ENCODE results near the gene SLC12A5.

Gene SLC12A5

GRCh38 chr20:46043556-46043955, 14.5 kb downstream of the SLC12A5 start:
- no peak for DNase-seq
- Histone ChIP-seq H3K36me3 (no peaks in the 10 kb centered on the region), H3K4me3 (ENCODE audit: low read depth, low read length) (no peak overlapping the region), H3K4me1 (no peaks in the 10 kb centered on the region), H3K27me3 (no peaks in the 10 kb centered on the region), H3K9me3 (no peaks in the 10 kb centered on the region)
- TF ChIP-seq CTCF (IDR thresholded peaks at IDR 0.05; ENCODE audit: low read depth, low read length) = no peak

- Histone ChIP-seq H3K36me3 (no peaks in the 10 kb centered on the region), H3K4me3 (ENCODE audit: low read depth, low read length) (no peak overlapping the region), H3K27me3 (no peaks in the 10 kb centered on the region), H3K9me3 (no peaks in the 10 kb centered on the region), H3K4me1 (no peaks in the 10 kb centered on the region)
- no peak for TF ChIP-seq CTCF (IDR thresholded peaks at IDR 0.05; ENCODE audit: low read depth, low read length)
- no peak for DNase-seq
Measured at GRCh38 chr20:46044896-46045295, 15.9 kb downstream of the SLC12A5 start.

- no peak for DNase-seq
- H3K4me3 ChIP-seq (ENCODE audit: low read depth, low read length) = no peak overlapping the region
- H3K36me3 ChIP-seq = no peaks in the 10 kb centered on the region
- no peaks in the 10 kb centered on the region for H3K4me1 ChIP-seq
- H3K9me3 ChIP-seq = no peaks in the 10 kb centered on the region
- no peak for TF ChIP-seq CTCF (IDR thresholded peaks at IDR 0.05; ENCODE audit: low read depth, low read length)
- no peaks in the 10 kb centered on the region for H3K27me3 ChIP-seq
Measured at GRCh38 chr20:46046588-46047310, 17.7 kb downstream of the SLC12A5 start.

- TF ChIP-seq CTCF (IDR thresholded peaks at IDR 0.05; ENCODE audit: low read depth, low read length) = no peak
- H3K36me3 ChIP-seq = no peaks in the 10 kb centered on the region
- DNase-seq = no peak
- no peaks in the 10 kb centered on the region for H3K4me1 ChIP-seq
- no peak overlapping the region for H3K4me3 ChIP-seq (ENCODE audit: low read depth, low read length)
- H3K9me3 ChIP-seq = no peaks in the 10 kb centered on the region
- H3K27me3 ChIP-seq = no peaks in the 10 kb centered on the region
Measured at GRCh38 chr20:46047821-46048220, 18.8 kb downstream of the SLC12A5 start.

- H3K27me3 ChIP-seq = no peaks in the 10 kb centered on the region
- no peak for TF ChIP-seq CTCF (IDR thresholded peaks at IDR 0.05; ENCODE audit: low read depth, low read length)
- no peak for DNase-seq
- no peaks in the 10 kb centered on the region for H3K4me1 ChIP-seq
- H3K36me3 ChIP-seq = no peaks in the 10 kb centered on the region
- H3K9me3 ChIP-seq = no peaks in the 10 kb centered on the region
- no peak overlapping the region for H3K4me3 ChIP-seq (ENCODE audit: low read depth, low read length)
Measured at GRCh38 chr20:46049190-46049589, 20.2 kb downstream of the SLC12A5 start.

GRCh38 chr20:46049815-46050214, 20.8 kb downstream of the SLC12A5 start:
- H3K9me3 ChIP-seq = no peaks in the 10 kb centered on the region
- no peak overlapping the region for H3K4me3 ChIP-seq (ENCODE audit: low read depth, low read length)
- TF ChIP-seq CTCF (IDR thresholded peaks at IDR 0.05; ENCODE audit: low read depth, low read length) = no peak
- H3K36me3 ChIP-seq = no peaks in the 10 kb centered on the region
- no peaks in the 10 kb centered on the region for H3K4me1 ChIP-seq
- DNase-seq = no peak
- H3K27me3 ChIP-seq = no peaks in the 10 kb centered on the region
